DMS153 (cell line): ENCODE results near the gene COQ6.
"Not testable (repeated sequence)": the region's sequence is repeated elsewhere in the genome, so short reads cannot be mapped to it uniquely, and the experiment has no call there.

ENCODE experiments used
- DNase-seq: peaks from one replicate; lab custom pipeline; 2025; lab: John Stamatoyannopoulos, UW

COQ6 gene

DNA sequence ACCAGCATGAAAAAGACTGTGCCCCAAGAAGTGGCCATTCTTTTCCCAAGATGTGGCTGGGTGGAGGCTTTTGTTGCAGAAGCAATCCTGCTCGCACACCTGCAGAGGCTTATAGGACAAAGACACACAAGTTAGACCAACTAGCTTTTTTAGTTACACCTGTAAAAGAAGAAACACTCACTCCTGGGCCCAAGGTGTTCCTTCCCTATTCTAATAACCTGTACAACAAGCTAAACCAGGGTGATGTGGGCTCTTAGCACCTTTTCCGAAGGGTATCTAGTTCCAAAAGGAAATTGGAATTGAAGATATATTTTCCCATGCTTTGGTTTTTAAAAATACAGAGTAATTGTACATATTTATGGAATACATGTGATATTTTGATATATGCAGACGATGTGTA lies 38.0 kb downstream of the COQ6 start:
- no peak for DNase-seq

- not testable (repeated sequence) for DNase-seq
Measured at GRCh38 chr14:73988656-73989055, 38.6 kb downstream of the COQ6 start.

- no peak for DNase-seq
Measured at GRCh38 chr14:73991092-73991491, 41.0 kb downstream of the COQ6 start.

DNA sequence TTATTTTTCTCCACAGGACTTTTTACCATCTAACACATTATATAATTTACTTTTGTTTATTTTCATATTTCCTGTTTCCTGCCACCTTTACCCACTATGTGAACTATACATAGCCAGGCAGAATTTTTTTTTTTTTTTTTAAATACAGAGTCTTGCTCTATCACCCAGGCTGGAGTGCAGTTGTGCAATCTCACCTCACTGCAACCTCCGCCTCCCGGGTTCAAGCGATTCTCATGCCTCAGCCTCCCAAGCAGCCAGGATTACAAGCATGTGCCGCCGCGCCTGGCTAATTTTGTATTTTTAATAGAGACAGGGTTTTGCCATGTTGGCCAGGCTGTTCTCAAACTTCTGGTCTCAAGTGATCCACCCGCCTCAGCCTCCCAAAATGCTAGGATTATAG lies 44.8 kb downstream of the COQ6 start:
- not testable (repeated sequence) for DNase-seq

DNA sequence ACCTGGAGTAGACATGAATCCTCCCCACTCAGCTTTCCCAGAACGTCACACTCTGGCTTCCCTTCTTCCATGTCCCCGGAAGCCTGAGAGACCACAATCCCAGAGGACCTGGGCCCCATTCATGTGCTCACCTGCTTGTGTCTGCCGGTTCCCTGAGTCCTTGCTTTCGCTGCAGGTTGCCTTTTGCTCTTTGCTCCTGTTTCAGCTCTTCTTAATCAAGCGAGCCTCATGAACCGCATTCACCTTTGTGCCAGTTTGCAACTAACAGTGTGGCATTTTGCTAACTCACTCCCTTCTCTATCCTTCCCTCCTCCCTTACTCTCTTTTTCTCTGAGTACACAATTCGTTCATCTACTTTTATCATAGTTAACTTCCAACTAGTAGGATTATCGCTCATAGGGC lies 45.9 kb downstream of the COQ6 start:
- DNase-seq = no peak

GRCh38 chr14:73996731-73997107 lies 46.6 kb downstream of the COQ6 start:
- no peak for DNase-seq

DNA sequence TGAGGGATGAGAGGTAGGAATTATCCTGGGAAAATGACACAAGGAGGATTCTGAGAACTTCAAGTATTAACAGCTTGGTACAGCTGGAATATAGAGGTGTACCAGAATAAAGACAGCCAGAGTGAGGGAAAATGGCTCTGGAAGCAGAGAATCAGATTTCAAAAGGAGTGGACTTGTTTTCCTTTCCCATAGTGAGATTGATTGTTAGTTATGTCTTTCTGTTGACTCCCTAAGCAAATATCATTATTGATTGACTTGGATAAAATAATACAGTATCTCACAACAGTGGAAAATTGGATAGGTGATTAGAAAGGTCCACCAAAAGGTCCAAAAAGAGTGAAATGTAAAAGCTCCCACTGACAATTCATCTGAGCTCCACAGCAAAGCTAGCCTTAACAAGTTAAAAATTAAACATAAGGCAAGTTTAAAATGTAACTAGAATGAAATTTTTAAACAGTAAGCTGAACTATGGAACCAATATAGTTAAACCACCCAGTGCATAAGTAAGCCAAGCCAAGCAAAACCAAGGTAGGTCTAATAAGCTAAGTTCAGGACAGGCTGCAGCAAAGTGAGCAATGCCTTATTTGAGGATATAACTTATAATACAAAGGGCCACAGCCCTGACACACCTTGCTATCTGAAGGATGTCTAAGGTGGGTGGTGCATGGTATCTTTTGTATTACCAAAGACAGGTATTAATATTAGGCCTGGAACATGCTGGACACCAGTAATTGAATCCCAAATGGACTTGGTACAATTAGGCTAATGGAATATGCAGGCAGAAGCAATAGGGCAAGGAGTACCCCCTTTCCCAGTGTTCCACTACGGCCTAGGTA lies 47.2 kb downstream of the COQ6 start:
- no peak for DNase-seq

GRCh38 chr14:73997944-73998447 lies 47.9 kb downstream of the COQ6 start:
- no peak for DNase-seq

DNA sequence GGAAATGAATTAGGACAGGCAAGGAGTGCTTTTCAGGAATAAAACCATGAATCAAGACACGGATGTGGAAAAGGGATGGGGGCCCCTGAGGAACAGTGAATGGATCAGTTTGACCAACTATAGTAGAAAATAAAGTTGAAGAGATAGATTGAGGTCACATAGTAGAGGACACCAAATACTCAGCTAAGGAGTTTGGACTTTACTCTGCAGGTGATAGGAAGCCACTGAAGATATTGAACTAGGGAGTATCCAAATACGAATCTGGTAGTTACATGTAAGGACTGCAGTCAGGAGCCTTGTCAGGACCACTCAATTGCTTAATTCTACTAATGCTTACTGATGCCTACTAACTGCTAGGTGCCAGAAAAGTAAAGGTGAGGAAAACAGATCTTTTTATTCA lies 48.6 kb downstream of the COQ6 start:
- no peak for DNase-seq

- DNase-seq = not testable (repeated sequence)
Measured at GRCh38 chr14:74005664-74006063, 55.6 kb downstream of the COQ6 start.

DNA sequence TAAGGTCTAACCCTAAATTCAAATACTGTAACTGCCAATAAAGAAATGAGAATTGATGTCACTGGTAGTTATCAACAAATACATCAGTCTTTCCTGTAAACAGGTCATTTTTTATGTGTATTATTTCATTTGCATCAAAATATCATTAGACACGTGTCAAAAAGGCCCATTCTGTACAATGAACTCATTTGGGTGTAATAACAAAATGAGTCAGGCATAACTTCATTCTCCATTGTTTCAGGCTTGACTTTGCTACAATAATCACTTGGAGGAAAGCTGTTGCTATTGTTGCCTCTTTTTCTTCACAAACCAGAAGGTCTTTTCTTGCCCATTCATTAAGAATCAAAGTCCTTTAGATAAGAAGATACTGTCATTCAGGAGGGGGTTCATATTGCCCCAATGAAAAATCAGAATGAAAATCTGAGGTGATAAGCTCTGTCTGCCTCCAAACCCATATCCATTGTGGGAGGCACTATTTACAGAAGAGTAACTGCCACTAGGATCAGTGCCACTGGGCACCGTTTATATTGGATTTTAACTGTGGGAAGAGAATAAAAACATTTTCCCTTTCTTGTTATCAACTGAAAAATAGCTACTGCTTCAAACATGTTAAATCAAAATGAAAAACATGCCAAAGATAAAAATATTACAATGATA lies 58.9 kb downstream of the COQ6 start:
- DNase-seq = no peak
